K562 (cell line): ENCODE measurements around the gene IGF2R. TPM values are rescaled to one million over a fixed set of nuclear protein-coding genes. Genes with fewer than 3 reads are reported as not detected.
A peak's percentile ranks its signal among the peaks of the same experiment; 100 is the strongest.

Experiments used
- AFF4 ChIP-seq: sonication (generic); formaldehyde crosslinking; IDR thresholded peaks from 2 replicates; pipeline ENCODE4 v1.8.0; 2023; ENCODE audit warnings: mild to moderate bottlenecking, missing genetic modification reagents
- ATF2 ChIP-seq: sonication (generic); formaldehyde crosslinking; IDR thresholded peaks from 2 replicates; pipeline ENCODE4 v1.8.1; 2022; ENCODE audit warnings: missing genetic modification reagents
- IRF2 ChIP-seq: sonication (generic); formaldehyde crosslinking; IDR thresholded peaks from 2 replicates; pipeline ENCODE4 v1.8.1; 2022; ENCODE audit warnings: mild to moderate bottlenecking, missing genetic modification reagents
- MEIS2 ChIP-seq: fragments of 450-650 bp; IDR thresholded peaks from 2 replicates; pipeline ENCODE4 v1.6.1; 2014; ENCODE audit warnings: mild to moderate bottlenecking; ENCODE audit not compliant: partially characterized antibody
- NFRKB ChIP-seq: fragments of 450-650 bp; IDR thresholded peaks from 2 replicates; pipeline ENCODE4 v1.6.1; 2016; ENCODE audit warnings: low read depth
- NR2C2 ChIP-seq, 2 experiments: fragments of 200-800 bp in 1 of 2; sonication (Bioruptor generic) in 1 of 2; sonication (generic) in 1 of 2; formaldehyde crosslinking in 1 of 2; IDR thresholded peaks; 2 replicates each; pipeline versions ENCODE4 v1.6.1 to v1.8.0; 2016 to 2022; ENCODE audit warnings: mild to moderate bottlenecking in 1 of 2, missing compliant biosample characterization in 1 of 2, missing genetic modification characterization in 1 of 2, missing genetic modification reagents in 1 of 2
- PHF20 ChIP-seq: fragments of 450-650 bp; IDR thresholded peaks from 2 replicates; pipeline ENCODE4 v1.6.1; 2018; ENCODE audit not compliant: partially characterized antibody
- SAFB2 ChIP-seq: fragments of 200-400 bp; formaldehyde crosslinking; IDR thresholded peaks from 2 replicates; pipeline ENCODE4 v1.6.1; 2018; ENCODE audit warnings: borderline replicate concordance, low read length, low read depth, moderate library complexity; ENCODE audit not compliant: severe bottlenecking
- UBTF ChIP-seq, 2 experiments: IDR thresholded peaks; 2 replicates each; pipeline ENCODE4 v1.6.1; 2012; ENCODE audit warnings: improper control_type of control experiment in 2 of 2, low read depth in 2 of 2, low read length in 2 of 2, borderline replicate concordance in 1 of 2
- ZNF316 ChIP-seq: fragments of 450-650 bp; IDR thresholded peaks from 2 replicates; pipeline ENCODE4 v1.6.1; 2016
- ZNF445 ChIP-seq: fragments of 250-450 bp; sonication (Bioruptor Pico); IDR thresholded peaks from 2 replicates; pipeline ENCODE4 v1.4.0; 2020; ENCODE audit warnings: low read depth, mild to moderate bottlenecking, moderate library complexity
- polyA plus RNA-seq, 8 experiments: library from polyadenylated mRNA; depleted of rRNA in 4 of 8; stranded (reverse) in 5 of 8; unstranded in 3 of 8; fragments of >200 nt; fragmentation: Nextera tagmentation in 2 of 8; fragmentation: Illumina TruSeq in 1 of 8; extraction: Ambion mirVana in 2 of 8; extraction: Trizol in 1 of 8; gene quantifications; 2 replicates each; pipeline versions ENCODE4 v1.2.1 to v1.2.3, GENCODE V29; 2011 to 2014; ENCODE audit warnings: inconsistent platforms in 1 of 8, missing spikeins in 1 of 8
- total RNA-seq, 7 experiments: library from RNA; depleted of rRNA in 6 of 7; stranded (reverse); fragments of >200 nt in 6 of 7; fragmentation: Illumina TruSeq in 2 of 7; extraction: Trizol in 2 of 7; gene quantifications; 2 replicates each; pipeline versions ENCODE4 v1.2.1 to v1.2.3, GENCODE V29; 2011 to 2021; ENCODE audit warnings: low replicate concordance in 1 of 7
- TF ChIP-seq, protein P1 (sequence below): fragments of 250-450 bp; sonication (Bioruptor Pico); IDR thresholded peaks from 2 replicates; pipeline ENCODE4 v1.6.1; 2021; ENCODE audit warnings: mild to moderate bottlenecking

The IGF2R gene
- total and polyA plus RNA-seq, 9 of the 15 experiments (the other 6 are each of a cell fraction or from before 2014, with no cell fraction given): 3.5 to 92.3 (median 34.5) TPM

DNA sequence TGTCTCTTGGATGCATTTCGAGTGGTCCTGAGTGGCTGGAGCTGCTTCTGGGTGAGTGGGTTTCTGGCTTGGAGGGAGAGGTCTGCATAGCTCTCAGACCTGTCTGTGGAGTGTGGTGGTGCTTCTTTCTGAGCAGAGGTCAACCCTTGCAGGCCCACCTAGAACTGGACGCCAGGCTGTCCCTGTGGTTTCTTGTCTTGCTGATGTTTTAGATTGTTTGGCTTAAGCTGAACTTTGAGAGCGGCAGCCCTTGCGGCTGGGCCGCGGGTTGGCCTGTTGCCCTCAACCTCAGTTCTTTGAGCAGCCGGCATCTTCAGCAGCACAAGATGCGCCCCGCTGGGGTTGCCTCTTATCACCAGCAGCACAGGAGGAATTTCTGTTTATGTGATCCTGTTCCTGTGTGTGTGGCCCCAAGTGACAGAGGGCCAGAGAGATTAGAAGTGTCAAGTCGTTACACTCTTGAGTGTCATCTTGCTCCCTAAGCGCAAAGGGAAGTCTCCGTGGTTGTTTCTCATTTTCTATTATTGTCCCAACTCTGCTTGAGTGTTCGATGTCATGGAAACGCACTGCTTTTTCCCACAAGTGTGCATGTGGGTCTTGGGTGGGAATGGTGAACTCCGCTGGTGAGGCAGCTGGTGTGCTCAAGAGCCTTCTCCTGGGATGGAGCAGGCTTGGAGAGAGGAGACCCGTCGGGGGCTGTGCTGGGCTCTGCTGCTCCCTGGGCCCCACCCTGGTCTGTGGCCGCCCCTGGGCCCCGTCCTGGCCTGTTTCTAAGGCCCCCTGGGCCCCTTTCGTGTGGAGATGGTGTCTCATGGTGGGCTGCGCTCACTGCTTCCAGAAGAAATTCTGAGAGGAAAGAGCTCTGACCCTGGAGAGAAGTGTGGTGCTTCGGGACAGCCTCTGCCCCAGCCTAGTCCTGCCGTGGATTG, 132.7 kb downstream of the IGF2R start (continued):
- TF ChIP-seq UBTF (IDR thresholded peaks at IDR 0.05; ENCODE audit: borderline replicate concordance in 1 of 2, low read depth in 2 of 2, low read length in 2 of 2) (peak in 1 of 2 experiments; percentile 57; a peak in 2 of 4 replicates), SAFB2 (no peak), ZNF445 (CRISPR knock-in tag) (no peak), PHF20 (peak; percentile 67), MEIS2 (peak; percentile 93), NR2C2 (CRISPR knock-in tag; IDR thresholded peaks at IDR 0.05) (peak; percentile 68; the same call in 1 of the 2 replicates), NR2C2 (tag; IDR thresholded peaks at IDR 0.05) (peak; percentile 86), ZNF316 (no peak), ATF2 (CRISPR knock-in tag) (no peak), AFF4 (no peak), IRF2 (CRISPR knock-in tag) (no peak), NFRKB (peak; percentile 36; the same call in 1 of the 2 replicates)
- TF ChIP-seq, protein P1, sequence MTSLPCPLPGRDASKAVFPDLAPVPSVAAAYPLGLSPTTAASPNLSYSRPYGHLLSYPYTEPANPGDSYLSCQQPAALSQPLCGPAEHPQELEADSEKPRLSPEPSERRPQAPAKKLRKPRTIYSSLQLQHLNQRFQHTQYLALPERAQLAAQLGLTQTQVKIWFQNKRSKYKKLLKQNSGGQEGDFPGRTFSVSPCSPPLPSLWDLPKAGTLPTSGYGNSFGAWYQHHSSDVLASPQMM (CRISPR knock-in tag): no peak
